ENCODE data around the gene NLGN1.
"Not testable (repeated sequence)": the region's sequence is repeated elsewhere in the genome, so short reads cannot be mapped to it uniquely, and the experiment has no call there.

NLGN1 gene

GRCh38 chr3:174206607-174207192 is 809.2 kb downstream of the NLGN1 start:
- no peak for DNase-seq (ENCODE audit: low read depth in 2 of 3, low spot score in 2 of 3)

- no peak for DNase-seq (ENCODE audit: low read depth in 2 of 3, low spot score in 2 of 3)
These were observed 810.6 kb downstream of the NLGN1 start for GRCh38 chr3:174208161-174208560.

GRCh38 chr3:174211896-174212295 is 814.4 kb downstream of the NLGN1 start:
- not testable (repeated sequence) for DNase-seq (ENCODE audit: low read depth in 2 of 3, low spot score in 2 of 3)

GRCh38 chr3:174215456-174215855 is 817.9 kb downstream of the NLGN1 start:
- DNase-seq (ENCODE audit: low read depth in 2 of 3, low spot score in 2 of 3) = no peak

GRCh38 chr3:174216019-174216418 is 818.5 kb downstream of the NLGN1 start:
- no peak for DNase-seq (ENCODE audit: low read depth in 2 of 3, low spot score in 2 of 3)

DNA sequence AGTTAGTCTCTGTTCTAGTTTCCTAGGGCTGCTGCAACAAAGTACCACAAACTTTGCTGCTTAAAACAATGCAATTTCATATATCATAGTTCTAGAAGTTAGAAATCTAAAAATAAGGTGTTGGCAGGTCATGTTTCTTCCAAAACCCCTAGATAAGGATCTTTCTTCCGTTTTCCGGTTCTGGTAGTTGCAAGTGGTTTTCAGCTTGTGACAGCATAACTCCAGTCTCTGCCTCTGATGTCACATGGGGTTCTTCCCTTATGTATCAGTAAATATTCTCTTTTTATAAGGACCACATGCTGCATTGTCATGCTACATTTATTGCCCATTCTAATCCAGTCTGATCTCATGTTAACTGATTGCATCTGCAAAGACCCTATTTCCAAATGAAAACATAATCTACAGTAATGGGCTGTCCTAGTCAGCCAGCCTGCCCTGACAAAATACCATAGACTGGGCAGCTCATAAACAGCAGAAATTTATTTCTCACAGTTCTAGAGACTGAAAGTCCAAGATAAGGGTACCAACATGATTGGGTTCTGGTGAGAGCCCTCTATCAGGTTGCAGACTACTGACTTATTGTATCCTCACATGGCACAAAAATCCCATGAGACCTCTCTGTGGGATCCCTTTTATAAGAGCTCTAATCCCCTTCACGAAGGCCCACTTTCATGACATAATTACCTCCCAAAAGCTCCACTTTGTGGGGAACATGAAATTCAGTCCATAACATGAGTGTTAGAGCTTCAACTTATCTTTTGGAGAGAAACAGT is 819.6 kb downstream of the NLGN1 start:
- no peak for DNase-seq (ENCODE audit: low read depth in 2 of 3, low spot score in 2 of 3)

DNA sequence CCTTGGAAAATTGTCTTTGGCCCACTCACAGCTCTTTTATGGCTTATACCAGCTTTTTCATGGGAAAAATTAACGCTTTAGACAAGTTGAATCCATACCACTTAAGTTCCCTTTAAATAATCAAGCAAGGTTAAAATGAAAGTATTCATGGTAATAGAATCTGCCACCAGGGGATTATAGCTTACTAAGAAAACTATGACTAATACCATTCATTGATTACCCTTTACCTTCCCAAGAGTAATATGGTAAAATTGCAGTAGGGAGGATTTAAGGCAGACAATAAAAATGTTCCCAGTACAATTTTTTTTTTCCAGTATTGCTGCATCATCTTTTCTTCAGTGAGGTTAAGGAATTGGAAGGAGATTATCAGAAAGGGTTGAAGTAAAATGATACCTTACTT is 820.5 kb downstream of the NLGN1 start:
- no peak for DNase-seq (ENCODE audit: low read depth in 2 of 3, low spot score in 2 of 3)

- no peak for DNase-seq (ENCODE audit: low read depth in 2 of 3, low spot score in 2 of 3)
These were observed 822.2 kb downstream of the NLGN1 start for GRCh38 chr3:174219738-174220137.

GRCh38 chr3:174220775-174221554 is 823.4 kb downstream of the NLGN1 start:
- no peak for DNase-seq (ENCODE audit: low read depth in 2 of 3, low spot score in 2 of 3)

DNA sequence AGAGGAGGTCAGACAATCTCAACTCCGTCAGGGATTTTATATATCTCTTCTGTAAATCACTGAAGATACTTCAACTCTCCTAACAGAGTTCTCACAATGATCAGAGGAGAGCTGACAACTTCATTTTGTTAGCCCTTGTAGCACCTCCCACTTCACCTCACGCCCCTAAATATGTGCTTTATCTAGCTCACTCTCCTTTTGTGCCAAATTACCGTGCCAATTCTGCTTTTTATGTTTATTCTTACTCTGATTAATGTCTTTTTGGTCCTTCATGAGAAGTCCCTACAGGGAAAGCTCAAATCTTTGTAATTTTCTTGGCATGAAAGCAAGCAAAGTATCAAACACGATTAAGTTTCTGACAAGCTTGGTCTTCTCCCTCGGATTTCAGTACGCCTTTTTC is 825.5 kb downstream of the NLGN1 start:
- no peak for DNase-seq (ENCODE audit: low read depth in 2 of 3, low spot score in 2 of 3)

DNA sequence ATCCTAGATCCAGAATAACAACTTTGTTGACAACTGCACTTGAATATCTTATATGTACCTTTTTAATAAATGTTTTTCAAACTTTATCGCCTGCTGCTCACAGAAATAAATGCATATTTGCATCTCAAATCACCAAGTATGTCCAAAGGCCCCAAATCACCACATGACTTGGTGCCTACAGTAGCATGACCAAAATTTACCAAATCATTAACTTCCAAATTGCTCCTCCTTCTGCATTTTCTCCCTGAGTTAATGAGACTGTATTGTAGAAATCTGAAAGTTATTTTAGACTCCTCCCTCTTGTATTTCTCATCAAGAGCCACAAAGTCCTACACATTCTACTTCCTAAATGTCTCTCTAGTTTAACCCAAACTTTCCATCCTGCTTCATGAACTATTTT is 826.1 kb downstream of the NLGN1 start:
- no peak for DNase-seq (ENCODE audit: low read depth in 2 of 3, low spot score in 2 of 3)

GRCh38 chr3:174229916-174230315 is 832.4 kb downstream of the NLGN1 start:
- DNase-seq (ENCODE audit: low read depth in 2 of 3, low spot score in 2 of 3) = no peak

GRCh38 chr3:174232028-174232657 is 834.6 kb downstream of the NLGN1 start:
- DNase-seq (ENCODE audit: low read depth in 2 of 3, low spot score in 2 of 3) = not testable (repeated sequence)

- DNase-seq (ENCODE audit: low read depth in 2 of 3, low spot score in 2 of 3) = no peak
These were observed 835.3 kb downstream of the NLGN1 start for GRCh38 chr3:174232658-174233429.

GRCh38 chr3:174233511-174233910 is 836.0 kb downstream of the NLGN1 start:
- no peak for DNase-seq (ENCODE audit: low read depth in 2 of 3, low spot score in 2 of 3)

GRCh38 chr3:174242311-174243041 is 844.9 kb downstream of the NLGN1 start:
- no peak for DNase-seq (ENCODE audit: low read depth in 2 of 3, low spot score in 2 of 3)

- no peak for DNase-seq (ENCODE audit: low read depth in 2 of 3, low spot score in 2 of 3)
These were observed 845.6 kb downstream of the NLGN1 start for GRCh38 chr3:174243171-174243570.

GRCh38 chr3:174247687-174248152 is 850.2 kb downstream of the NLGN1 start:
- no peak for DNase-seq (ENCODE audit: low read depth in 2 of 3, low spot score in 2 of 3)

DNA sequence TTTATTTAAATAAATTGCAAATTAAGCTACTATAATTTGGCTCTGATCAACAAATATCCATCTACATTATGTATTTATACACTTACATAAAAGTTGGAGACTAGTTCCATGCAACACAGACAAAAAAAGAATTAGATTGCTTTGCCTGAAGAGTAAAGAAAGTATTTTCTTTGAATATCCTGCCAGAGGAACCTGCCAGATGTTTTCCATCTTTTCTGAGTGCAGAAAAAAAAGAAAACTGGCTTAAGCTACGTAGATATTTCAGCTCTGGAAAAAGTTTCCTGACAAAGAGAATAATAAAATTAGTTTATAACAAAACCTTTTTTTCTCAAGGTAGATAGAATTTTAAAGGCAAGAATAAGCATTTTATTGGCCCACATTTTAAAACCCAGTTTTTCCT is 854.1 kb downstream of the NLGN1 start:
- no peak for DNase-seq (ENCODE audit: low read depth in 2 of 3, low spot score in 2 of 3)

GRCh38 chr3:174253196-174253823 is 855.8 kb downstream of the NLGN1 start:
- no peak for DNase-seq (ENCODE audit: low read depth in 2 of 3, low spot score in 2 of 3)

All from activated CD8-positive, alpha-beta memory T cell treated with anti-CD3 and anti-CD28 coated beads for 48 hours (primary cell).